ENCODE results near the gene TENT5C.

TENT5C gene

GRCh38 chr1:117573386-117574023 is 32.3 kb upstream of the TENT5C start:
- no peak for DNase-seq (ENCODE audit: low spot score)

GRCh38 chr1:117574161-117574835 is 31.6 kb upstream of the TENT5C start:
- no peak for DNase-seq (ENCODE audit: low spot score)

DNA sequence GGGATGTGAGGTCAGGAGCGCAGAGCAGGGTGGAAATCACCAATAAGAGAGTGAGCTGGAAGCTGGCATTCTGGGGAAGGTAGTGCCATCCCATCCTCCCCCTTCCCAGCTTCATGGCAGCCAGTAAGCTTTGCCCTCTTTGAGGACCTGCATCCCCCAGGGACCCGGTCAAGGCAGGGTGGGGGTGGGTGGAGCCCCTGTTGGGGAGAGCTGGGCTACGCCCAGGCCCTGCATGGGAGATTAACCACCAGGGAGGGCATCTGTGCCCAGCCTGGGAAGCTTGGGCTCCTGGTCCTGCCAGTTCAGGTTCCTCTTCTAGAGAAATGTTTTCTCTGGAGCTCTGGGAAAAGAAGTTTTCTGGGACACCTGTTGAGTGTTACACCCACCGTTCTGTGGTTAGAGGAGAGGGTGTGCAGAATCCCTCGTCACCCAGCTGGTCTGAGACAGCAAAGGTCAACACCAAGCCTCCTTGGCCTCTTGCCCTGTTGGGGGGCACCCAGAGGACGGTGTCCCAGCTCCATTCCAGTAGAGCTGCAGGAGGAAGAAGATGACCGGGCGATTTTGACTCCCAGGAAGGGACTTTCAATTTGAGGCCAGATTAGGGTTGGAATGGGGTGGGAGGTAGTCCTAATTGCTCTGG is 30.1 kb upstream of the TENT5C start:
- DNase-seq (ENCODE audit: low spot score) = no peak

GRCh38 chr1:117576236-117576635 is 29.6 kb upstream of the TENT5C start:
- DNase-seq (ENCODE audit: low spot score) = no peak

DNA sequence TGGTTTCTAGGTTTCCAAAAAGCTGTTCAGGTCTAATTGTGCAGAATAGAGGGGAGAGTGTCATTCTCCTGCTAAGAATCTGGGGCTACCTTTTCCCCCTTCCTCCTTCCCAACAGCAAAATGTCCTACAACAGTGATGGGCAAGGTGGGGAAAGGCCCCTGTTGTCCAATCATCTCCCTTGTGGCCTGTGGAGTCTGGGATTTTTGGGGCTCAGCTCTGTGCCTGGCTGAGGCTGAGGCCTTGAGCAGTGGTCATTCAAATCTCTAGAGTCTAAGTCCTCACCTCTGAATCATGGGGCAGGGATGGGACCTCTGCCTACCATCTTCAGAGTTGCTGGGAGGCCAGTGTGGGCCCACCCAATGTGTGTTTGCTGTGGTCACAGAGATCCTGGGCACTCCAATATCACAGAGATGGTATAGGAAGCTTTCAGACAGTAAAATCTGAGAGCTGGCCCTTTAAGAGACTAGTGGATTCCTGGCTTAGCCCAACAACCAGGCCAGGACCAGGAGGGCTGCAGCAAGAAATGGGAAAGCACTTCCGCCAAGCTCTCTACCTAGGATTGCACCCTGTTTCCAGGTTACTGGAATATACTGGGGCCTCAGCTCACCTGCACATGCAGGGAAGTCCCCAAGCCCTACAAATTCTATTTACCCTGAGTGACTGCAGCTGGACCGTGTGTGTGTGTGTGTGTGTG is 28.5 kb upstream of the TENT5C start:
- DNase-seq (ENCODE audit: low spot score) = no peak

GRCh38 chr1:117578466-117578865 is 27.4 kb upstream of the TENT5C start:
- DNase-seq (ENCODE audit: low spot score) = no peak

- DNase-seq (ENCODE audit: low spot score) = no peak
Observed at GRCh38 chr1:117579221-117579906, 26.5 kb upstream of the TENT5C start.

DNA sequence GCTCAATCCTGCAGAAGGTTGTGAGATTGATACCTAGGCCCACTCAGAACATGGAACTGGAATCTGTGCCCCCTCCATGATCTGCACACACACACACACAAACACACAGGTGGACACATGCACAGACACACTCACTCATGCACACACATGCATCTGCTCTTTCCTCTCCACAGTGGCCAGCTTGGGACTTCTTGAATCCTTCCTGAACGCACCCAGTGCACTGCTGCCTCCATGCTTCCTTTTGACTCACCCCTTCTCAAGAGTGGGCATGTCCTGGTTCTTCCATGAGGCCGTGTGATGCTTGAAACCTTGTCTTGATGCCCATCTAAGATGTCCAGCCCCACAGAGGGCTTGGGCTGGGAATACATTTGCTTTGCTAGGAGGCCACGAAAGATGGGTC is 25.4 kb upstream of the TENT5C start:
- no peak for DNase-seq (ENCODE audit: low spot score)

GRCh38 chr1:117580882-117581281 is 25.0 kb upstream of the TENT5C start:
- DNase-seq (ENCODE audit: low spot score) = no peak

DNA sequence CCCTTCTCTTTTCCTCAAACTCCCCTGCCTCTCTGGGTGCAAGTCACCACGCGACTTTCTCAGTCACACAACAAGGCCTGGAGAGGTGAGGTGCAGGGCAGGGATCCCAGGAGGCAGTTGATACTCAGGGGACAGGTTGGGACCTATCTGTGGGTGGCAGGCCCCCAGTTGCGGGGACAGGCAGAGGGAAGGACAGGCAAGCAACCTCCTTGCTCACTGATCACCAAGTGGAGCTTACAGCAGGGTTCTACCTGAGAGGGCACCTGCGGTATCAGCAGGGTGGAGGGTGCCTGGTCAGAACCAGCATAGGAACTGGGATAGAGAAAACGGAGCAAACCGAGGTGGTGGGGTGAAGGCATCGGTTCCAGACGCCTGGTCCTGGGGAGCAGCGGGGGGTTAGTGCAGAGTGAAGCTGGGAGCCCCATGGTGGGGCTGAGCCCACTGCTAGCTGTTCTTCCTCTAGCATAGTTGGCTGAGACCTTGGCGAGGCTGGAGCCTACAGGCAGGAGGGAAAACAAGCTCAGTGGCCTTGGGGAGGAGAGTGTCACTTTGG is 24.4 kb upstream of the TENT5C start:
- no peak for DNase-seq (ENCODE audit: low spot score)

- no peak for DNase-seq (ENCODE audit: low spot score)
Observed at GRCh38 chr1:117582451-117582850, 23.4 kb upstream of the TENT5C start.

GRCh38 chr1:117583247-117583646 is 22.6 kb upstream of the TENT5C start:
- DNase-seq (ENCODE audit: low spot score) = no peak

DNA sequence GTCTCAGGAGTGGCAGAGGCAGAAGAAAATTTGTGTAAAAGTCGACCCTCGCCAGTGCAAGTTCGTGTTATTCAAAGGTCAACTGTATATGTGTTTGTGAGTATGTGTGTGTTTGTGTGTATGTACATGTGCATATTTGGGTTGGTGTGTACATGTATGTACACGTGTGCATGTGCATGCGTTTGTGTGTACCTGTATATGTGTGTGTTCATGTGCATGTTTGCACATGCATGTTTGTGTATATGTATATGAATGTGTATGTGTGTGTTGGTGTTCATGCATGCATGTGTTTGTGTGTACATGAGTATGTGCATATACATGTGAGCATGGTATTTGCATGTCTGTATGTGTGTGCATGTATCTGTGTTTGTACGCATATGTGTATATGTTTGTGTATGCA is 21.7 kb upstream of the TENT5C start:
- DNase-seq (ENCODE audit: low spot score) = no peak

GRCh38 chr1:117585086-117585485 is 20.8 kb upstream of the TENT5C start:
- DNase-seq (ENCODE audit: low spot score) = no peak

DNA sequence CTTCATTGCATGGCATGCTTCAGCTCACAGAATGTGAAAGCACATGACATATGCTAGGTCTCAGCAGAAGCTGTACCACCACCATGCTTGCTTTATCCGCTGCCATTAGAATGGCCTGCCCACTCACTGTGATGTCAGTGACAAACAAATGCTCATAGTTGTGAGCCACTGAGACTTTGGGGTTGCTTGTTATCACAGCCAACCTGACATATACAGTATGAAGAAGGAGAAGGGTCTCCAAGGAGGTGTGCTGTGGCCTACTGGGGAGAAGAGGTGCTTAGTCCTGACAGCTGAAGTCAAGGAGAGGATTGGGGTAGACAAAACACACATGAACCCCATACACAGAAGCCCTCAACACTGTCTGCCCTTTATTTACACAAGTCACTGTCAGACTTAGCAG is 19.5 kb upstream of the TENT5C start:
- no peak for DNase-seq (ENCODE audit: low spot score)

- DNase-seq (ENCODE audit: low spot score) = no peak
Observed at GRCh38 chr1:117586747-117587498, 18.9 kb upstream of the TENT5C start.

- no peak for DNase-seq (ENCODE audit: low spot score)
Observed at GRCh38 chr1:117587499-117588356, 18.1 kb upstream of the TENT5C start.

GRCh38 chr1:117589544-117589943 is 16.3 kb upstream of the TENT5C start:
- no peak for DNase-seq (ENCODE audit: low spot score)

DNA sequence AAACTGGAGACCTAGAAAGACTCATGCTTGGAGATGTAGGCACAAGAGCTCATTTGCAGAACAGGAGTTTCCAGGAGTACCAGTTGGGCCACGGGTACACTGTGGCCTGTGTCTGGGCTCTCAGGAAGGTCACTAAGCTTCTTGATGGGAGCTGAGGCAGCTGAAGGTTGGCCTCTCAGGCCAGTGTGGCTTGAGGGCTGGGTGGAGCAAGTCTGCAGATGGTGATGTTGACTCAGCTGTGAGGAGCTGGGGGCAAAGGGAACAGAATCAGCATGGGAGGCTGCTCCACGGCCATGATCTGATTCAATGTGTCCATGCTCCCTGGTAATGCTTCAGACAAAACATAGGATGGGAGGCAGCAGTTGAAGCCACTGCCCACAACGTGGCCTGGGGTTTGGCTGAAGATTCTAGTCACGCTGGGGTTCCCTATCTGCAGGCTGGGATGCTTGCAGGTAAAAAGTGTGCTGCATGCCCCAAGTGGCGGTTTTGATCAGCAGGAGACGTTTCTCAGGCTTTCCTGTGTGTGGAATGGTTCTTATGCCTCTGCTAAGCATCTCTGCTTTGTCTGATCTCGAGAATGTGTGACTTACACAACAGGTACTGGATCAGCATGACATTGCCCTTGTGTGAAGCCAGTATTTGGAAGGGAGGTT is 15.4 kb upstream of the TENT5C start:
- no peak for DNase-seq (ENCODE audit: low spot score)

DNA sequence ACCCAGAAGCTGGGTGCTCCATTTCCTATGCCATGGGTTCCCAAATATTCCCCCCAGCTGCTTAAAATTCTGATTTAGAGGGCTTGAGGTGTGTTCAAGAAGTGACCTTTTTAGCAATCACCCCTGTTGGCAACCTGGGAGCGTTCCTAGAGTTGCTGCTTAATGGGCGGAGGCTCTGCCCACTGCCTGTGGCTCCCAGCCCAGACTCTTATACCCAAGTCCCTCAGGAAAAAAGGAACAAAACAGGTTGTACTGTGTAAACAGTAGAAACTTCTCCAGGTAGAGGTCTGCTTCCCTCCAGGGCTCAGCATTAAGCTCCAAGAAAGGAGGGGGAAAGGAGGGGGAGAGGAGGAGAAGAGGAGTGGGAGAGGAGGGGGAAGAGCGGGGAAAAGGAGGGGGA is 14.6 kb upstream of the TENT5C start:
- no peak for DNase-seq (ENCODE audit: low spot score)

All from HuH-7 (cell line).